Calu3 (cell line): ENCODE results near the gene GALNT12. TPM values are rescaled to one million over a fixed set of nuclear protein-coding genes. Genes with fewer than 3 reads are reported as not detected.

Experiments
- BruUV-seq: library from RNA; stranded (reverse); fragments of 400-500 nt; replicated peaks from 2 replicates; lab custom pipeline; 2021; lab: Mats Ljungman, UMichigan
- CTCF ChIA-PET: fragments of 300-600 bp; sonication (Branson Sonifier 250); formaldehyde crosslinking; loops from one replicate; lab custom pipeline; 2022; ENCODE audit warnings: antibody characterized with exemption; lab: Charles Lee
- DNase-seq: peaks from one replicate; pipeline ENCODE4 v3.0.0; 2022
- H3K27ac Mint-ChIP-seq: one replicate; pipeline ENCODE4 v1.8.0; 2022; ENCODE audit warnings: mixed read lengths; ENCODE audit not compliant: unreplicated experiment
- H3K27me3 Mint-ChIP-seq: one replicate; pipeline ENCODE4 v1.8.0; 2022; ENCODE audit warnings: mixed read lengths; ENCODE audit not compliant: unreplicated experiment
- H3K36me3 Mint-ChIP-seq: one replicate; pipeline ENCODE4 v1.8.0; 2022; ENCODE audit warnings: mild to moderate bottlenecking, moderate library complexity, mixed read lengths; ENCODE audit not compliant: insufficient read depth, unreplicated experiment
- H3K4me1 Mint-ChIP-seq: one replicate; pipeline ENCODE4 v1.8.0; 2022; ENCODE audit warnings: mild to moderate bottlenecking, low read depth, mixed read lengths; ENCODE audit not compliant: unreplicated experiment
- H3K4me3 Mint-ChIP-seq: one replicate; pipeline ENCODE4 v1.8.0; 2022; ENCODE audit warnings: mild to moderate bottlenecking, low read depth, moderate library complexity, mixed read lengths; ENCODE audit not compliant: unreplicated experiment
- H3K9me3 Mint-ChIP-seq: one replicate; pipeline ENCODE4 v1.8.0; 2022; ENCODE audit warnings: low read depth, mixed read lengths; ENCODE audit not compliant: unreplicated experiment
- CTCF ChIP-seq: fragments of 200-600 bp; IDR thresholded peaks from one replicate; pipeline ENCODE4 v1.8.0; 2022; ENCODE audit warnings: antibody characterized with exemption; ENCODE audit not compliant: unreplicated experiment
- intact Hi-C: fragments of 100-400 bp; cut with micrococcal nuclease; formaldehyde crosslinking; loops from one replicate; pipeline ENCODE4 v1.10.0; 2022; ENCODE audit not compliant: unreplicated experiment
- total RNA-seq: library from RNA; stranded (reverse); gene quantifications from 2 replicates; pipeline ENCODE4 v1.2.3, GENCODE V29; 2022

The GALNT12 gene
- total RNA-seq, 1 experiment from 2014 or later, result 49.2 TPM

DNA sequence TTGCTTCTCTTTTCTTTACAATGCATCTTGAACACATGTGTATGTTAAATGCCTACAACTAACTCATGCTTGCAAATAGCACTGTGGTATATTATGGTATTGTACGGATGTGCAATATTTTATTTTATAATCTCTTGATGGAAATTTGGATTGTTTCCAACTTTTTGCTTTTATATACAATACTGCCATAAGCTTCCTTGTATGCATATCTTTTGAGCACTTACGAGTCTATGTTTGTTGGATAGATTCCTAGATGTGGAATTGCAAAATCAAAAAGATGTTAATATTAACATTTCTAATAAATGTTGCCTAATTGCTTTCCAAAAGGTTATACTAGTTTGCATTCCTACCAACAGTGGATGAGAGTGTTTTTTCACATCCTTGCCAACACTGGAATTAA, 3.4 kb upstream of the GALNT12 start:
- H3K9me3 Mint-ChIP-seq, result no peaks in the 10 kb centered on the region
- BruUV-seq, result no TSS peak
- H3K27me3 Mint-ChIP-seq, result no peaks in the 10 kb centered on the region
- intact Hi-C loops, result no loop called here
- H3K4me1 Mint-ChIP-seq, result peaks cover 15% of the 10 kb centered on the region
- H3K27ac Mint-ChIP-seq, result no peak overlapping the region
- DNase-seq, result no peak
- CTCF ChIA-PET, result interaction anchor here (0.5 kb wide), 1 partner anchor 32 kb away, joined by 3 read pairs; no protein-coding TSS in a partner anchor
- peaks cover 21% of the 10 kb centered on the region for H3K36me3 Mint-ChIP-seq
- no peak overlapping the region for H3K4me3 Mint-ChIP-seq
- TF ChIP-seq CTCF, result no peak

DNA sequence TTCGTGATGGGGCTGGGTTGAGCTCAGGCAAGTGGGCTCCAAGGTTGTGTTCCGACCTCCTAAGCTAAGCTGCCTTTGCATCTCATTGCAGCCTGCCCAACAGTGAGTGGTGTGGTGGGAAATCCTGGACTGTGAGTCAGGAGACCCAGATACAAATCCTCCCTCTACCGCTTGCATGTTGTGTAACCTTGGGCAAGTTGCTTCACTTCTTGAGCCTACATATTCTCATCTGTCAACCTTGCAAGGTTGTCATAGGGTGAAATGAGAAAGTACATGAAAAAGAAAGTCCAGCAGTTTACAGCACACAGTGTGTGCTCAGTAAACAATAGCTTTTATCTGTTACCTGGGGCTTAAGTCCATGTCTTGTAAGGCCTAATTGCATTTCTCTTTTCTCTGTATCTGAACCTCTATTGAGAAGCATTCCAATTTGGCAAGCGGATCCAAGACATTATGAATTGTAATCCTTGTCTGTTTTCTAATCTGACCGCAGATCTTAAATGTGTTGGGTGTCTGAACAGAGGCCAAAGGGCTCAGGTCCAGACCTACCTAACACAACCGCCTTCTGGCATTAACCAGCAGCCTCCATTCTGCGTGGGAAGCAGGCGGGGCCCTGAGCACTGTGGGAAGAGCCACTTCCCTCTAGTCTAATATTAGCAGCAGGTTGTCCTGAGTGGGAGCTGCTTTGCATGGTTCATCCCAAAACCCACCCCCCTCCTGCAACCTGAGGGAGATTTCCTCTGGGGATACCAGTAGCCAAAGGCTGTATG, 1.8 kb upstream of the GALNT12 start:
- BruUV-seq, result no TSS peak
- Mint-ChIP-seq H3K4me3 (no peak overlapping the region), H3K4me1 (peaks cover 30% of the 10 kb centered on the region), H3K36me3 (peaks cover 25% of the 10 kb centered on the region), H3K27me3 (no peaks in the 10 kb centered on the region), H3K9me3 (no peaks in the 10 kb centered on the region), H3K27ac (no peak overlapping the region)
- no peak for TF ChIP-seq CTCF
- no peak for DNase-seq
- CTCF ChIA-PET, result interaction anchor here (0.9 to 1.3 kb wide), 4 partner anchors 27 to 194 kb away, joined by 3 to 6 read pairs (median 4); no protein-coding TSS in a partner anchor
- intact Hi-C loops, result loop anchor here (1.0 to 5.0 kb wide), 4 partner anchors 43 to 335 kb away; no protein-coding TSS in a partner anchor

DNA sequence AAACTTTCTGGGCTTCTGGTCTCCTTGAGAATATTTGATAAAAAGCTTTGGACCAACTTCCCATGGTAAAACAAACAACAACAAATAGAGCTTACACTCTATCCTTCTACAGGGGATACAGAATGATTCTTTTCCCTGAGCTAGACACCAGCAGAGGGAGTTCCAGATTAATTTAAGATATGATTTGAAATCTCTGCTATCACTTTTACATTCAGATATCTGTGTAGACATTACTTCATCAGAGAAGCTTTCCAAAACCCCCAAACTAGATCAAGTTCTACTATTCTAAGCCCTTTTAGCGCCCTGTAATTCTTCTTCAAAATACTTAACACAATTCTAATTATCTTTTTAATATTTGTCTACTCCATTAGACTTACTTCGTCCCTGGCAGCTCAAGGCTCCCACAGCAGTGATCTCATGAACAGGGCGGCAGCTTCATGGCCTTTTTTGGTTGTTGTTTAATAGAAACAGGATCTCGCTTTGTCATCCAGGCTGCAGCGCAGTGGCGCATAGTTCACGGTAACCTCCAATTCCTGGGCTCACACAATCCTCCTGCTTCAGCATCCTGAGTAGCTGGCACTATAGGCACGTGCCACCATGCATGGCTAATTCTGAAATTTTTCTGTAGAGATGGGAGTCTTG, 955 bp upstream of the GALNT12 start:
- intact Hi-C loops, result loop anchor here (1.0 to 5.0 kb wide), 4 partner anchors 42 to 334 kb away; no protein-coding TSS in a partner anchor
- H3K9me3 Mint-ChIP-seq, result no peaks in the 10 kb centered on the region
- H3K4me1 Mint-ChIP-seq, result peaks cover 38% of the 10 kb centered on the region
- no peak for TF ChIP-seq CTCF
- no peak overlapping the region for H3K27ac Mint-ChIP-seq
- H3K4me3 Mint-ChIP-seq, result peak overlapping the region; percentile 84
- H3K36me3 Mint-ChIP-seq, result peaks cover 29% of the 10 kb centered on the region
- no peaks in the 10 kb centered on the region for H3K27me3 Mint-ChIP-seq
- CTCF ChIA-PET, result interaction anchor here (0.9 to 1.3 kb wide), 6 partner anchors 26 to 334 kb away, joined by 3 to 6 read pairs (median 4); no protein-coding TSS in a partner anchor
- DNase-seq, result no peak
- BruUV-seq, result TSS peak; percentile 10

- H3K4me1 Mint-ChIP-seq, result peaks cover 43% of the 10 kb centered on the region
- H3K36me3 Mint-ChIP-seq, result peaks cover 30% of the 10 kb centered on the region
- peak overlapping the region; percentile 73 for H3K27ac Mint-ChIP-seq
- peak overlapping the region; percentile 84 for H3K4me3 Mint-ChIP-seq
- intact Hi-C loops, result loop anchor here (2.0 to 5.0 kb wide), 2 partner anchors 169 to 333 kb away; no protein-coding TSS in a partner anchor
- H3K27me3 Mint-ChIP-seq, result no peaks in the 10 kb centered on the region
- DNase-seq, result no peak
- no peak for TF ChIP-seq CTCF
- peaks cover under 1% of the 10 kb centered on the region for H3K9me3 Mint-ChIP-seq
- BruUV-seq, result no TSS peak
- CTCF ChIA-PET, result interaction anchor here (1.0 kb wide), 1 partner anchor 40 kb away, joined by 4 read pairs; no protein-coding TSS in a partner anchor
These were observed 335 bp downstream of the GALNT12 start for GRCh38 chr9:98807814-98808195.
